HFF-Myc (cell line): ENCODE results near the gene LSP1.
"Not testable (repeated sequence)": the region's sequence is repeated elsewhere in the genome, so short reads cannot be mapped to it uniquely, and the experiment has no call there.

Source experiments
- DNase-seq: peaks from one replicate; pipeline ENCODE4 v3.0.0-alpha.2; 2011; ENCODE audit warnings: low read depth; ENCODE audit errors: extremely low read depth
- H3K4me3 ChIP-seq: replicated peaks from 2 replicates; pipeline ENCODE4 v1.5.1; 2011; ENCODE audit warnings: low read depth, mild to moderate bottlenecking, control low read depth, low read length
- CTCF ChIP-seq: IDR thresholded peaks from 2 replicates; pipeline ENCODE4 v1.5.1; 2012; ENCODE audit warnings: mild to moderate bottlenecking, low read depth, low read length, control low read depth; ENCODE audit errors: missing control alignments

Gene LSP1

GRCh38 chr11:1939006-1939625 lies 86.2 kb downstream of the LSP1 start:
- TF ChIP-seq CTCF, result no peak
- DNase-seq, result no peak
- no peak overlapping the region for H3K4me3 ChIP-seq

- H3K4me3 ChIP-seq, DNase-seq: not testable (repeated sequence)
Measured at GRCh38 chr11:1939788-1940187, 86.9 kb downstream of the LSP1 start.
